ENCODE measurements around the gene FAM149A.

The FAM149A gene

DNA sequence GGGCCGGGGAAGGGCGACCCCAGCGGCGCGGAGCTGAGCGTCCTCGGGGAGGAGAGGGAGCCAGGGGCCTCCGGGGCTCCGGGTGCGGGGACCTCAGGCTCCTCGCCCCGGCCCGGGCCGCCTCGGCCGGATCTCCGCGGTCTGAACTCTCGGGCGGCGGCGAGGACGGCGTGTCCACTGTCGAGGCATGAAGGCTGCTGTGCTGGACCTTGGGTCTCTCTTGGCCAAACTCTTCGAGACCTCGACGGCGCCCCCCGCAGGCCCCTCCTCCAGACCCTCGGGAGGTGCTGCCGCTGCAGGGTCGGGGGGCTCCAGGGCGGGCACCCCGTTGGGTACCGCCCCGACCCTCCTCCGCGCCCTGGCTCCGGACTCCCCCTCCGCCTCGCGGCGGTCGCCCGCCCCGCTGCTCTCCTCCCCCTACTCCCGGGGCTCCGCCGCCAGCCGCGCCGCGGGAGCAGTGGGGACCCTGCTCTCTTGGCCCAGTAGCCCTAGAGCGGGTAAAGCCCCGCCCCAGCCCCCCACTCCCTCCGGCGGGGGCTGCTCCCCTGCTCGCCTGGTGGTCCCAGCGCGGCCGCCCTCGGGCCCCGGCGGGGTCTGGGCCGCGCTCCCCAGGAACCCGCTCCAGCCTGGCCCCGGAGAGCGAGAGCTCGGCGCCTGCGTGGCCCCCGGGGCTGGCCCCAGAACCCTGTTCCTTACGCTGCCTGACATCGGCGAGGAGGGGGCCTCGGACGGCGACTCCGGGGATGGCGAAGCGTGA is 564 bp downstream of the FAM149A start:
- peak in 2 of 56 donors; percentile 17 to 46 for DNase-seq

DNA sequence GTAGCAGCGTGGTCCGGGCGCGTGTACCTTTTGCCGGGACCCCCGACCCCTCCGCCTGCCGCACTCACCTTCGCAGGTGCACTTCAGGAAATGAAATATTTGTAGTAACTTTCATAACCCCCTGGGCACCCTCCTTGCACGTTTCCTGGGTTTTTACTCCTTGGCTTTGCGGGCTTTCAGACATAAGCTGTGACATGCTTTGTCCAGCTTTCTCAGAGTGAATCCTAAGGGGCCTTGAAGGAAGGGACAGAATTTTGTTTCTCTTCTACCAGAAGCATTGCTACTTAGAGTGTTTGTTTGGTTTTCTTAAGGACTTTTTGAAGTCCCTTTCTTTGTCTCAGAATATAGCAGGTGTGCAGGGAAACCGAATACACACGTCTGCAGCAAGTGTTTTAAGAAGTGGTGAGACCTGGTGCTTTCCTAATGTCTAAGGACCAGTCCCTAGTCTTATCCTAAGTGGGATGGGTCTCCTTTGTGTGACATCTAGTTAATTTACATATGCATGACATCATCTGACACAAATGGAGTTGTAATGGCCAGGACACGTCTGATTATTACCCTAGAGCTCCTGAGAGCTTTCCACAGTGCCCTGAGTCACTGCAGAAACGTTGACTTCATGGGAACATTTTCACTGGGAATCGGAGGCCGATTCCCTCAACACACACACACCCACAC is 1.3 kb downstream of the FAM149A start:
- peak in 9 of 56 donors; percentile 4 to 25 (median 9) for DNase-seq

DNA sequence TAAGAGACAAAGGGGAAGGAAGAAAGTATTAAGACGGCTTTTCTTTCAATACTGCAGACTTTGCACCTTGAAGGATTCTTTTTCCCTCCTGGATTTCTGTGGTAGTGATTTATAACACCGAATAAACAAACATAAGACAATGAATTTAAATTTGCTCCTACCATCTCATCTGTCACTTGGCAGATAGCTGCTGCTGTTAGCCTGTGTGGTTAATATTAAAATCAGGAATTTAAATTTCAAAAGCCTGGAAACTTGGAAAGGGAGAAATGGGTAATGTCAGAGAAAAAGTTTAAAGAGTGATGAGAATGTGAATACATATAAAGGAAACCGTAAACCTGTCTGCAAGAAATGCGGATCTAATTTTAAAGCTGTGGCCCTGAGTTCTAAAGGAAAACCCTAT is 3.4 kb downstream of the FAM149A start:
- DNase-seq: no peak

DNA sequence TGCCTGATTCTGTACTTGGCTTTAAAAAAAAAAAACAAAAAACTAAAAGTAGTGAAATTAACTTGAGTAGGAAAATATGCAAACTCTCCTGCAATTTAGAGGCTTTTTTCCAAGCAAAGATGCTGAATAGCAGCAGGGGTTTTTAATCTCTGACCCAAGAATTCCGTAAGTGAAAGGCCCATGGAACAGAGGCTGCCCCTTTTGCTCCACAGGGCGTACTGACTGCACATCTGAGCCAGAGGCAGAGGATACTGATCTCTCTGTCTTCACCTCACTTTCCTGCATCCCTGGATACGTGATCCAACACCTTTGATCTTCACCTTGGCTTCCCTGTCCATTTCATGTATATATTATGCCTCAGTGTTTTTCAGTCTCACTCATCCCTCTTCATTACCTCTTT is 3.9 kb downstream of the FAM149A start:
- no peak for DNase-seq

DNA sequence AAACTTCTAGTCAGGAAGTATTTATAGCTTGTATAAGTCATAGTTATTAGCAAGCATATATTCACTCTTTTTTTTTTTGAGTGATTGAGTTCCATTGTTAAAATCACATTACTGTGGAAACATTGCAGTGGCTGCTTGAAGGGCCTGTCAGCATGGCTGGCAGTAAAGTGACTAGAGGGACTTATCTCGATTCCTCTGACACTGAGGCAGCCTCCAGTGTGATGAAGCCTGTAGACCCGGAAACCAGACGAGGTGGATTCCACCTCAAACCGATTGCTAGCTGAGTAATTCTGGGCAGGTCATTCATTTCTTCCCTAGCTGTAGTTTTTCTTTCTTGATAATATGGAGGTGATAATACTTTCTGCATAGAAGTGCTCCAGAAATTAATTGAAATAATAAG is 4.7 kb downstream of the FAM149A start:
- no peak for DNase-seq

DNA sequence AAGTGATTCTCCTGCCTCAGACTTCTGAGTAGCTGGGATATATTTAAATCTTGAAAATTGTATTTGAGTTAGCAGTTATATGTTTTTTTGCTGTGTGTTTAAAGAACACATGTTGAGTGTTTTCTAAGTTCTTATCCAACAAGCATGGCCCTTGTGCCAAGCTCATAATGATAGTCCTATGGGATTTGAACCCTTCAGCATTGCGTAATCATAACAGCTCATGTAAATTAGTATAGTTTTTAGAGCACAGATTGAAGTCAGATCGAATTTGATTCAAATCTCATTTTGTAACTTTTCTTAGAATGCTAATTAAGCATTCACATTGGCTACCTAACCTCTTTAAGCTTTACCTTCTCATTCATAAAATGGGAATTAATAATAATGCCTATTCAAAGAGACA is 12.2 kb downstream of the FAM149A start:
- no peak for DNase-seq

DNA sequence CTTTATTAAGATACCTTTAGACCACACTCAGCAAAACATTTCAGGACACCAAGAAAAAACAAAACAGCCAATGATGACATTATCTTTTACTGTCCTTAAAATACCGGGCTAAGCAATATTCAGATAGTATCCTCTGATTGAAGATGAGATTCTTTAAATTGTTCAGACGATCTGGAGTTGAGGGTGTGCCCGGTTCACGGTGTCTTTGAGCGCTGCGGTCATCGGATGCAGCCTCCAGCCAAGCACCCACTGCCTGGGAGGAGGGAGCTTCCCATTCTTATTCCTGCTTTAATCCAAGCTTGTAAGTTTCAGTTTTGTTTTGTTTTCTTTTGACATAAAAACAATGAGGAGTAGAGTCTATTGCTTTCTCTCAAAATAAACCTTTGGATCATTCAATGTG is 14.1 kb downstream of the FAM149A start:
- no peak for DNase-seq

DNA sequence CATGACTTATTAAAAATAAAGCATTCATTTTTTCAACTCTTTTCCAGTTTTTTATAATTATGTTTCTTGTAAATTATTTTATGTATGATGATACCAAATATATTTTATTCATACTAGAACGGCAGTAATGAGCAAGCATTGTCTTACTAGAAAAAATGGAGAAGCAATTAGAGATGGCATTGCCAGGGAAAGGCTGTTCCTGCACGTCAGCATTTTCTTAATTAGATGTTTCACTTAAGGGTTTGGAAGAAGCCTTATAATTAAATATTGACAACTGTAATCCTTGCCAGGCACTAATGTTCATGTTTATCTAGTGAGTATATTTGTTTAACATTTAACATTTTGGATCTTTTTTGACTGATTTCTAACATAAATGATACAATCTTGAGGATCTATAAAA is 16.6 kb downstream of the FAM149A start:
- DNase-seq: no peak

DNA sequence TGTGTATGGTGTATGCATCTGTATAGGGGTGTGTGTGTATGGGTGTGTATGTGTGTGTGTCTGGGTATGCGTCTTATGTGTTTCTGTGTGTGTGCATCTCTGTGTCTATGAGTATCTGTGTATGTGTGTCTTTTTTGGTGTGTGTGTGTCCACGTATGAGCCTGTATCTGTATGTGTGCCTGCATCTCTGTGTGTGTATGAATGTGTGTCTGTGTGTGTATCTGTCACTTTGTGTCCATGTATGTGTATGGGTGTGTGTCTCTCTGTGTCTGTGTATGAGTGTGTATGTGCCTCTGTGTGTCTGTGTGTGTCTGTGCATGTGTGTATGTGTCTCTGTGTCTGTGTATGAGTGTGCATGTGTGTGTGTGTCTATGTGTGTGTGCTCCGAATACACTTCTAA is 24.3 kb downstream of the FAM149A start:
- DNase-seq: no peak

DNA sequence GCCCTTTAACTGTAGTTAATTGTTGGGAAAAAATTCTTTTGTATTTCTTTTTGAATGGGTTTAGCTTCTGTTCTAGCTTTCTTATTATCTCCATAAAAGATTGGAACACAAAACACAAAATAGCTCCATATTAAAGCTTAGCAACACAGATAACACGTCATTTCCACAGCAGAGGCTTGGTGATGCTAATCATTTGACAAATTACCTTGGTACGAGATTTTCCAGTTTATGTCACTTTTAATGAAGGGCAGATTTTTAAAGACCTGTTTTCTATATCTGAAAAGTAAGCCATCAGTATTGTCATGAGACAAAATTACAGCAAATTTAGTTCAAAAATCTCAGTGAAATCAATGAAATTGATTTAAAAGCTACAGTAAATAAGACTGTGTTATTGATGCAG is 27.4 kb downstream of the FAM149A start:
- no peak for DNase-seq

DNA sequence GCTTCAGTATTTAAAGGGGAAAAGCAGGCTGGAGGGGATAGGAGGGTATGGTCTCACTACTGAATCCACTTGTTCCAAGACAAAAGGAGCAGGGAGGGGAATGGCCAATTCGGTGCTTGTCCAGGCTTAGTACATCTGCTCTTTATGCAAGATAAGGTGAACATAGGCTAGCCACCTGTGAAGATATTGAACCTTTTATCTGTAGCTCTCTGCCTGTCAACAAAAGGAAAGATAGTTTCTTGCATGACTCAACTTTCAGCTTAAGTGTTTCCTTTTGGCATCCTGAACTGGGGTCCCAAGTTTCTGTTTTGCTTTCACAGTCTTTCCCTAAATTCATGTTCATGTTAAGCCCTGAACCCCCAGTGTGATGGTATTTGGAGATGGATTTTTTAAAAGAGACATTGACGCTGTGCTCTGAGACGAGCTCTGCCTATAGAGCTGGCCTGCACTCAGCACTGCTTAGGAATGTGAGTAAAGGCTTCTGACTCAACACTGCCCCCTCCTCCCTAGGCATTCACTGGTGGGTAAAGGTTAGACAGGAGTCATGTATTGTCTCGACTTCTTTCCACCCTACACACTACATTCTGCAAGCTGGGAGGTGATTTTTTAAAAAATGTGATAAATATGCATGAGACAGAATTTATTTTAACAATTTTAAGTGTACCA is 28.2 kb downstream of the FAM149A start:
- DNase-seq: peak in 2 of 56 donors; percentile 16 to 33

DNA sequence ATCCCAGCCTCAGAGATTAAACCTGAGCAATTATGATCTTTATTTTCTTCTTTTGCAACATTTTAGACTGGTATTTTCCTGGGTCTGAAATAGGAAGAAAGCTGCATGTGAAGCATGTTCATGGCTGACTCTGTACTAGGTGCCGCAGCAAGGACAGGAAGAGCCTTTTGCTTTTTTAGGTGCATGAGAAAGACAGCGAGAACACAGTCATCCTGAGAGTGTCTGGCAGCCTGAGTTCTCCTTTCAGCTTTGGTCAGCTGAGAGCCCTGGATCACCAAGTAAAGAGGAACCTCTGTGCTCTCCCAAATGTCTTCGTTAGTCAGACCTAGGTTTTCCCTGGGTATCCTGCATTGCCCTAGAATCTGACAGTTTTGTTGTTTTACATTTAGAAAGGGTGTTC is 29.8 kb downstream of the FAM149A start:
- peak in 10 of 56 donors; percentile 10 to 31 (median 14) for DNase-seq

DNA sequence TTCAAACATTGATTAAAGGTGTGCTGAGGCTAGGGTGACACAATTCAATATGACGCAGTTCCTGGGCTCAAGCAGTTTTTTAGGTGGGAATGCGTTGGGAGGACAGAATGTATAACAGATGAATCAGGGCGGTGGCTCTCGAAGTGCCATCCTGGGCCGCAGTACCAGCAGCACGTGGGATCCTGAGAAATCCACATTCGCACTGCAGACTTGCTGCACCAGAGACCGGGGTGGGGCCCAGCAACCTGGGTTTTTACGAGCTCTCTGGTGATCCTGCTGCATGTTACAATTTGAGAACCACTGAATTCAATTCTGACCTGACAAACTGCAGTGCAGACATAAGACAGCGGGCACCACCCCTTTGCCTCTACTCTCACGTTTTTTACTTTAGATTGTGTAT is 30.4 kb downstream of the FAM149A start:
- no peak for DNase-seq

DNA sequence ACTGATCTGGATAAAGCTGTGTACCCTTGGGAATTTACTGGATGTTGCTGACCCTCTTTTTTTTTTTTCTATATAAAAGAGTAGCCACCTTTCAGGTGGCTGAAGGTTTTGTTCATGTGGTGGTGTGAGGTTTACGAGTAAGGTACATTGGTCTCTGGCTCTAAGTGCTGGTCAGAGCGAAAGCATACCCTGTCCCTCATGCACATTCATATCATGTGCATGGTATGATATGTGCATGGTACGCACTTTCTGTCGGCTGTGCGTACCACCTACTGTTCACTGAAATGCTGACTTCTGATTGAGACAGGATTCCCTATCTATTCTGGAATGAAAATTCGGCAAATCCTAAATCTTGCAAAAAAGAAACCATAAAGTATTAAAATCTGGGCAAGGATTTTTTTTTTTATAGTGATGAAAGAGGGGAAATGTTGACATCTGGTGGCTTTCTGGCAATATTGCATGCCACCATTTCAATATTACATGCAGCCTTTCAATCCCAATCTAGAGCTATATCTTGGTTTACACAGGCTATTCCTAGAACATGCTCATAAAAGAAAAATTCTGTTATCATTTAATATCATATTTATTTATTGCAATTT is 32.8 kb downstream of the FAM149A start:
- no peak for DNase-seq

DNA sequence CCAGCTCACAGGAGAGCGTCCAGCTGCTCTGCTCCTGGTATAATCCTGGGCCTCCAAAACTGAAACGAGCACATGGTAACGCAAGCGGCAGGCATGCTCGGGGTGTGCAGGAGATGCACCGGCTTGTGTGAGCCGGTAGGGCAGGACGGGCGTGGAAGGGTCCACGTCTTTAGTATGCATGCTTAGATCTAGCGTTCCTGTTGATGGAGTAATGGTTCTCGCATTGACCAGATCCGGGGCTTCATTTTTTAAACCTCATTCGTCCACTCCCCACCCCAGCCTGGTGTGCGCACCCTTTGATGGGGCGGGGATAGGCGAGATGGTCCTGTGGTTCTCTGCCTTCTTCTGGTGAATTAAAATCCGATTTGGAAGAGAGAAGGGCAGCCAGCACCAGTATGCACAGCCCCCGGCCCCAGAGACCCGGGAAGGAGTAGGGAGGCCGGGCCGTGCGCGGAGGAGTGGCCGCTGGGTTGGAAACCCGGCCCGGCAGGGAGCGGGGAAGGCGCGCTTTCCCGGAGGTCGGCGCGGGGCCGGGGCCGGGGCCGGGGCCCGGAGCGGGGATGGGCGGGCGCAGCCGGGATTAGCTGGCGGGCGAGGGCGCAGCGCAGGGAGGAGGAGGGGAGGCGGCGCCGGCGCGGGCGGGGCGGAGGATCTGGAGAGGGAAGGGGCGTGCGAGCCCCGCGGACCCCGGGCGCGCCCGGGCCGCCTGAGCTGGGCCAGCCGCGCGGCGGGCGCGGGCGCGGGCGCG is 39.9 kb downstream of the FAM149A start:
- DNase-seq: peak in 38 of 56 donors; percentile 21 to 78 (median 48)

DNA sequence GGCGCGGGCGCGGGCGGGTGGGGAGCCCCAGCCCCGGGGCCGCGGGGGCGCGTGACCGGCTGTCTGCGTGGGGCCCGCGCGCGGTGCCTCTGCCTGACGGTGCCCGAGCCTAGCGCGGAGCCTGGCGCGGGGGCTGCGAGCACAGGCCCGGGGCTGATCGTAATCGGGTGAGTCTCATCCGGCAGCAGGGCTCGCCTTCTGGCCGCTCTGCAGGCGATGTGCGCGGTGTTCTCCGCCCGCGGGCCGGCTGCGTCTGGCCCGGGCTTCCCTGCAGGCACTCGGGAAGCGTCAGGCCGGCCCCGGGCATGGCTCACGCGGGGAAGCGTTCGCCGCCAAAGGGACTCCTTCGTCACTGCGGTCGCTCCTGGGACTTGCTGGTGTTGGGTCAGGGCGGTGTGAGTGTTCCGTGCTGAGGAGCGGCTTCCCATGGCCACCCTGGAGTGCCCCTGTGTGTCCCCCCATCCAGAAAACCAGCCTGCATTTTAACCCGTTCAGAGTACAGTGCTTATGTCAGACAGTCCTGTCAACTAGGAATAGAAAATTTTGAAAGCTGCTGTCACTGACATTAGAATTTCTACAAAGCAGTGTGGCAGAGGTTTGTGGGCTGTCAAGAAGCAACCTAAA is 40.6 kb downstream of the FAM149A start:
- peak in 39 of 56 donors; percentile 15 to 78 (median 48) for DNase-seq

DNA sequence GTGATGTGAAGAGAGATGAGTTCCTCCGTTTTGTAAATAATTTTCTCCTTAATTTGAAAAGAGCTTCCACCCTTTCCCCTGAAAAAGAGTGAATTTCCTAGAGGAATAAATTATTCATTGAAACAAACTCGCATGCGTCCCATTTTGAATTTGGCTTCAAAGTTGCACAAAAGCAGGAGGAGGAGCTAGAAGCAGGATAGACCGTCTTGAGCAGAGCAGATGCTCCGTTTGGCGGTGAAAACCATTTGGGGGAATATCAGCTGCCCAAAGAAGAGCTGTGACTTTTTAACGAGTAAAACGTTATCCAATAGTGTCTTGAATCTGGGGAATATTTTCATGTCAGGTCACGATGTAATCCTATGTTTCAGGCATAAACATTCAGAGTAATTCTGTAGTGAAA is 42.0 kb downstream of the FAM149A start:
- DNase-seq: peak in 1 of 56 donors; percentile 17

DNA sequence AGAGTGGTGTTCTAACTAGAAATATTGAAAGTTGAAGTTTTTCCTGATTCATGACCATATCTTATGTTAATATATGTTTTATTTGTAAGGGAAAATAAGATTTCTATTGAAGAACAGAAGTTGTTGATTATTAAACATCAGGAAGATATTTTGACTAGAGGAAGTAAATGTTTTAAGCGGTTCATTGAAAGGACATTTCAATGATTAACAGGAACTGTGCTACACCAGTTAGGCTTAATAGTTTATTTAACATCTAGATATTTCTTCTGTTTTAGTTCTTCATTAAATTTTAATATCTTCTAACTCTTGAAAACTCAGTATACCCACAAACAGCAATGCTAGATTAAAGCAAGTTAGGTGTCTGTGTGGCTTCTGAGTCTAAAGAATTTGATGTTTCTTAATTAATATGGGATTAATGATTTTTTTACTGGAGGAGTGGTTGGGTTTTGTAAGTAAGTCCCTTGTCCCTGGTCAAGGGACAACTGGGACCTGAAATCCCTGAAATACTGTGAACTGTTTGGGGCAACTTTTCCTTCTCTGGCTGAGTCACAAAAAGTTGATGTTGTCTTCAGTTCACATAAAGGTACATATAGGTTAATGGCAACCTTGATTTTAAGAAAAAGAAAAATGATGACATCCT is 44.0 kb downstream of the FAM149A start:
- DNase-seq: no peak

DNA sequence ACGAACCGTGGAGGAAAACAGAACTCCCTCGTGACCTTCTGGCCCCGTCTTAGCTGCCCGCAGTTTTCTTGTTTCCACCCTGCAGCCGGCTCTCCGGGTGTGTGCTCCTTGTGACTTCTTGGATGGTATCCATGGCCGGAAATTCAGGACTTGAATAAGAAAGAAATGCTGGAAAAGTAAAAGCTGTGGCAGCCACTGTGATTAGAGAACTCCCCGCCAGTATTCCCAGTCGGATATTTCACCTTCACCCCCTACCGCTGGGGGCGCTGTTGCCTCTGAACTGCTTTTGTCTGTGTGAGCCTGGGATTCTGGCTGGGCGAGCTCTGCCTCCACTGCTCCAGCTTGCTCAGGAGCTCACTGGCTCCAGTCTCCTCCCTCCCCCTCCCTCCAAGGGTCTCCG is 45.4 kb downstream of the FAM149A start:
- DNase-seq: peak in 17 of 56 donors; percentile 4 to 67 (median 17)

DNA sequence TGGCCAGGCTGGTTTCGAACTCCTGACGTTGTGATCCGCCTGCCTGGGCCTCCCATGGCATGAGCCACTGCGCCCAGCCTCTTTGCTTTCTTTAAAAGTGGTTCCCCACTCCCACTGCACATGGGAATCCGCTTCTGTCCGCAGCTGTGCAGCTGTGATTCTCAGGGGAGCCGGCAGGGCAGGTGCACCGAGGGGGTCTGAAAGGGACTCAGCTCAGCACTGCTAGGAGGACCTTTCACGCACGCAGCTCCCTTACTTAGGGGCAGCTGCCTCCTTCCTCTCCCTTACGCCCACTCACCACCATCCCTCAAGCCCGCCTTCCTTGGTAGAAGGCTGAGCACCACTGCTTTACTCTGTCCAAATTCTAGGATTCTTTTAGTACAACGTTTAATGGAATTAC is 46.4 kb downstream of the FAM149A start:
- DNase-seq: no peak

Data from nucleus accumbens (tissue), 56 donors.